ENCODE measurements around the gene DMBX1.

The DMBX1 gene

DNA sequence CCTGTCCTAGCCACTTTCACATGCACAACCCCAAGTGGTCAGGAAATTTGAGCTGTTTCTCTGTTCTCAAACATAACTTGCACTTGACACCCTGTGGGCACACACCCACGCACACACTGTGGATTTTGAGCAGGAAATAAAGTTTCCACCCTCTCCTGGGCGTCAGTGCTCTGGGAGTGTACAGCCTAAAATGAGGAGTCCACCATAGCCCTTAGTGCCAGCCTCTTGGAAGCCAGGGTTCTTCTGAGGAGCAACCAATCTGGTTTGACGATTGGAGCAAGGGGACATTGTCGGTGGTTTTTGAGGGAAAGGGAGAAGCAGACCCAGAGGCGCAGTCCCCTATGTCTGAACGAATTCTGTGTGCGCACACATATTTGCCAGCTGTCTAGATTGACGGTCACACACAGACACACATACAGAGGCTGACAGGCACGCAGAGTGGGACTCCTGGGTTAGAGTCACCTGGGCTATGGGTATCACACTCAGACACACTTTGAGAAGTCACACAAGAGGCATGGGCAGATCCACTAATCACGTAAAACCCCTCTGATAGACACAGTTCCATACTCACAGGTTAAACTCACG, 2.7 kb downstream of the DMBX1 start:
- TF ChIP-seq, protein P1, sequence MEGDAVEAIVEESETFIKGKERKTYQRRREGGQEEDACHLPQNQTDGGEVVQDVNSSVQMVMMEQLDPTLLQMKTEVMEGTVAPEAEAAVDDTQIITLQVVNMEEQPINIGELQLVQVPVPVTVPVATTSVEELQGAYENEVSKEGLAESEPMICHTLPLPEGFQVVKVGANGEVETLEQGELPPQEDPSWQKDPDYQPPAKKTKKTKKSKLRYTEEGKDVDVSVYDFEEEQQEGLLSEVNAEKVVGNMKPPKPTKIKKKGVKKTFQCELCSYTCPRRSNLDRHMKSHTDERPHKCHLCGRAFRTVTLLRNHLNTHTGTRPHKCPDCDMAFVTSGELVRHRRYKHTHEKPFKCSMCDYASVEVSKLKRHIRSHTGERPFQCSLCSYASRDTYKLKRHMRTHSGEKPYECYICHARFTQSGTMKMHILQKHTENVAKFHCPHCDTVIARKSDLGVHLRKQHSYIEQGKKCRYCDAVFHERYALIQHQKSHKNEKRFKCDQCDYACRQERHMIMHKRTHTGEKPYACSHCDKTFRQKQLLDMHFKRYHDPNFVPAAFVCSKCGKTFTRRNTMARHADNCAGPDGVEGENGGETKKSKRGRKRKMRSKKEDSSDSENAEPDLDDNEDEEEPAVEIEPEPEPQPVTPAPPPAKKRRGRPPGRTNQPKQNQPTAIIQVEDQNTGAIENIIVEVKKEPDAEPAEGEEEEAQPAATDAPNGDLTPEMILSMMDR (IDR thresholded peaks at IDR 0.05; ENCODE audit: borderline replicate concordance, extremely low read depth, low read length, poor library complexity, severe bottlenecking) = no peak
- TF ChIP-seq EZH2 (IDR thresholded peaks at IDR 0.05; ENCODE audit: borderline replicate concordance, low read depth, low read length, severe bottlenecking) = no peak
- H3K4me1 ChIP-seq (ENCODE audit: insufficient read depth, low read length) = no peaks in the 10 kb centered on the region
- H3K9me3 ChIP-seq (ENCODE audit: insufficient read depth, low read length, severe bottlenecking) = no peaks in the 10 kb centered on the region
- no peak overlapping the region for H3K9ac ChIP-seq (ENCODE audit: low read depth, low read length)
- no peak overlapping the region for H3K4me3 ChIP-seq (ENCODE audit: low read depth in 1 of 2, low read length in 2 of 2)
- DNase-seq (no peak), ATAC-seq (ENCODE audit: insufficient read depth, low read depth) (no peak)
- no peak overlapping the region for H3K4me2 ChIP-seq (ENCODE audit: insufficient read depth, low read length)
- peaks cover 40% of the 10 kb centered on the region for H3K27me3 ChIP-seq (ENCODE audit: insufficient read depth, low read length, poor library complexity)
- H3K79me2 ChIP-seq (ENCODE audit: insufficient read depth, low read length) = no peaks in the 10 kb centered on the region
- no peak overlapping the region for H3K27ac ChIP-seq (ENCODE audit: low read length)
- H4K20me1 ChIP-seq (ENCODE audit: insufficient read depth, low read length) = no peaks in the 10 kb centered on the region
- no peak overlapping the region for H2AFZ ChIP-seq (ENCODE audit: low read depth, low read length)
- no peaks in the 10 kb centered on the region for H3K36me3 ChIP-seq (ENCODE audit: insufficient read depth, low read length)

DNA sequence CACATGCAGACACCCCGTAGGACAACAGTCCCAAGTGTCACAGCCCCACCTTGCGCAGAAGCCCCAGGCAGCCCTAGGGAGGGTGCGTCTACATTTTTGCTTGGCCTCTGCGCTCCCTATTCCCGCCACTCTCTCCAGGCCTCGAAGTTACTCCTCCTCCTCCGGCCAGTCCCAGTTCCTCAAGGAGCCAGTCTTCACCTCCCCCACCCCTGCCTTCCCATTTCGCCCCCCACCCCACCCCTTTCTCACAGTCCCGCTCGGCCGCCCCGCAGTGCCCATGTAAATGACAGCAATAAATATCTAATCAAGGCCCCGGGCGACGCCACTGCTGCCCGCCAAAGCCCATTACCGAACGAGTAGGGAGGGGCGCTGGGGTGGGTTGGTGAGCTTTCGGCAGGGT, 3.2 kb downstream of the DMBX1 start:
- no peaks in the 10 kb centered on the region for H3K36me3 ChIP-seq (ENCODE audit: insufficient read depth, low read length)
- H3K4me1 ChIP-seq (ENCODE audit: insufficient read depth, low read length) = no peaks in the 10 kb centered on the region
- no peak overlapping the region for H3K9ac ChIP-seq (ENCODE audit: low read depth, low read length)
- H3K4me2 ChIP-seq (ENCODE audit: insufficient read depth, low read length) = no peak overlapping the region
- no peak overlapping the region for H2AFZ ChIP-seq (ENCODE audit: low read depth, low read length)
- H3K27me3 ChIP-seq (ENCODE audit: insufficient read depth, low read length, poor library complexity) = peaks cover 37% of the 10 kb centered on the region
- DNase-seq (no peak), ATAC-seq (ENCODE audit: insufficient read depth, low read depth) (no peak)
- TF ChIP-seq EZH2 (IDR thresholded peaks at IDR 0.05; ENCODE audit: borderline replicate concordance, low read depth, low read length, severe bottlenecking) = no peak
- no peak overlapping the region for H3K27ac ChIP-seq (ENCODE audit: low read length)
- no peak overlapping the region for H3K4me3 ChIP-seq (ENCODE audit: low read depth in 1 of 2, low read length in 2 of 2)
- no peaks in the 10 kb centered on the region for H3K79me2 ChIP-seq (ENCODE audit: insufficient read depth, low read length)
- H4K20me1 ChIP-seq (ENCODE audit: insufficient read depth, low read length) = no peaks in the 10 kb centered on the region
- no peaks in the 10 kb centered on the region for H3K9me3 ChIP-seq (ENCODE audit: insufficient read depth, low read length, severe bottlenecking)

DNA sequence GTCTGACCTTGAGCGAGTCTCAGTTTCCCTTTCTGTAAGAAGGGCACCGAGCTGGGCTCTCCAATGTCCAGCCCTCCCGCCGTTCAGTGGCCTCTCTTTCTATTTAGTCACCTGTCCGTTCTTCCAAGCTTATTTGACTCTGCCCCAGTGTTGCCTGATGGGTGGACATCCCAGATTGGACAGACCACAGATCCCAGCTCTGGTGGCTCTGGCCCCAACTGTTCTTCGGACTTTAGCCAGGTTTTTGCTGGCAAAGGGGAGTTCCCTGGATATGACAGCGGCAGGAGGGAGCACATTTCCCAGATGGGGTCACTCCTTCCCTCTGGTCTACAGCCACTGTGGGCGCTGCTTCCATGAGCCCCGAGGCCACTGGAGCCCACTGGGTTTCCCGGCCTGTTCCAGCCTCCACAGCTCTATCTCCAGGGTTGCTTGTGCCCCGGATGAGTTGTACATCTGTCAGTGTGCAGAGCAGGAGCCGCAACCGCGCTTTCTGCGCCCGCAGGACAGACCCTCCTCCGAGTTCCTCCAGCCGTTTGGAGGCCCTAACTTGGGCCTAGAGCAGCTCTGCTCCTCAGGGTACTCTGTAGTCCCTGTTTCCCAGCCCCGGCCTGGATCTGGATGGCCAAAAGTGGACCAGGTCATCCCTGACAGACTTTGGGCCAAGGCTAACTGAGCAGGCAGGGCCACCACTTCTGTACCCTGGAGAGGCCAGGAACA, 3.8 kb downstream of the DMBX1 start:
- no peaks in the 10 kb centered on the region for H3K4me1 ChIP-seq (ENCODE audit: insufficient read depth, low read length)
- no peaks in the 10 kb centered on the region for H3K79me2 ChIP-seq (ENCODE audit: insufficient read depth, low read length)
- H3K27ac ChIP-seq (ENCODE audit: low read length) = no peak overlapping the region
- no peak overlapping the region for H3K4me3 ChIP-seq (ENCODE audit: low read depth in 1 of 2, low read length in 2 of 2)
- H3K4me2 ChIP-seq (ENCODE audit: insufficient read depth, low read length) = no peak overlapping the region
- ATAC-seq (ENCODE audit: insufficient read depth, low read depth) (no peak), DNase-seq (no peak)
- no peak for TF ChIP-seq EZH2 (IDR thresholded peaks at IDR 0.05; ENCODE audit: borderline replicate concordance, low read depth, low read length, severe bottlenecking)
- TF ChIP-seq, protein P1 (IDR thresholded peaks at IDR 0.05; ENCODE audit: borderline replicate concordance, extremely low read depth, low read length, poor library complexity, severe bottlenecking) = no peak
- H3K27me3 ChIP-seq (ENCODE audit: insufficient read depth, low read length, poor library complexity) = peaks cover 37% of the 10 kb centered on the region
- no peaks in the 10 kb centered on the region for H4K20me1 ChIP-seq (ENCODE audit: insufficient read depth, low read length)
- H2AFZ ChIP-seq (ENCODE audit: low read depth, low read length) = no peak overlapping the region
- H3K9me3 ChIP-seq (ENCODE audit: insufficient read depth, low read length, severe bottlenecking) = no peaks in the 10 kb centered on the region
- H3K9ac ChIP-seq (ENCODE audit: low read depth, low read length) = no peak overlapping the region
- no peaks in the 10 kb centered on the region for H3K36me3 ChIP-seq (ENCODE audit: insufficient read depth, low read length)

DNA sequence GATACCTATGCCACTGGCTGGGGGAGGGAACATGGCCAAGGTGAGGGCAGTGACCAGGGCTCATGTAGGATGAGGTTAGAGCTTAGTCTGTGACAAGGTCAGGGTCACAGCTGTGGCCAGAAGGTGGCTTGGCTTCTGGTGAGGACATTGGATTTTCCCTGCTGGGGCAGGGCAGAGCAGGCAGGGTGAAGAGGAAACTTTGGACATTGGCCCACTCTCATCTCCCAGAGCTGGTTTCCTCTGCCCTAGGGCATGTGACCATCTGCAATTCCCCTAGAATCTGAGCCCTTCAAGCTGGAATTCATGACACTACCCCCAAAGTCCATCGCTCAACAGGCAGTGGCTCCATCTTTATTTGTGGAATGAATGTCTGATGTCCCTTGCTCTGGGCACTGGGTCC, 5.3 kb downstream of the DMBX1 start:
- no peak overlapping the region for H3K9ac ChIP-seq (ENCODE audit: low read depth, low read length)
- H3K4me2 ChIP-seq (ENCODE audit: insufficient read depth, low read length) = no peak overlapping the region
- H3K4me1 ChIP-seq (ENCODE audit: insufficient read depth, low read length) = no peaks in the 10 kb centered on the region
- peaks cover 37% of the 10 kb centered on the region for H3K27me3 ChIP-seq (ENCODE audit: insufficient read depth, low read length, poor library complexity)
- no peaks in the 10 kb centered on the region for H3K9me3 ChIP-seq (ENCODE audit: insufficient read depth, low read length, severe bottlenecking)
- no peaks in the 10 kb centered on the region for H3K36me3 ChIP-seq (ENCODE audit: insufficient read depth, low read length)
- no peaks in the 10 kb centered on the region for H4K20me1 ChIP-seq (ENCODE audit: insufficient read depth, low read length)
- no peak overlapping the region for H3K27ac ChIP-seq (ENCODE audit: low read length)
- H3K4me3 ChIP-seq (ENCODE audit: low read depth in 1 of 2, low read length in 2 of 2) = no peak overlapping the region
- no peak for ATAC-seq (ENCODE audit: insufficient read depth, low read depth)
- no peak for DNase-seq
- no peaks in the 10 kb centered on the region for H3K79me2 ChIP-seq (ENCODE audit: insufficient read depth, low read length)
- TF ChIP-seq EZH2 (IDR thresholded peaks at IDR 0.05; ENCODE audit: borderline replicate concordance, low read depth, low read length, severe bottlenecking) = no peak
- TF ChIP-seq, protein P1 (IDR thresholded peaks at IDR 0.05; ENCODE audit: borderline replicate concordance, extremely low read depth, low read length, poor library complexity, severe bottlenecking) = no peak
- no peak overlapping the region for H2AFZ ChIP-seq (ENCODE audit: low read depth, low read length)
